Activated CD4-positive, alpha-beta T cell treated with anti-CD3 and anti-CD28 coated beads, Interleukin-2, amount 50 U/mL, for 24 hours (primary cell): ENCODE data around the gene ADGRD1.
A peak's percentile ranks its signal among the peaks of the same experiment; 100 is the strongest.

Source experiments
- DNase-seq, 2 donors: peaks; one replicate each; pipeline ENCODE4 v3.0.0-alpha.2; 2020; ENCODE audit warnings: low read depth in 1 of 2, low spot score in 1 of 2

ADGRD1 gene

DNA sequence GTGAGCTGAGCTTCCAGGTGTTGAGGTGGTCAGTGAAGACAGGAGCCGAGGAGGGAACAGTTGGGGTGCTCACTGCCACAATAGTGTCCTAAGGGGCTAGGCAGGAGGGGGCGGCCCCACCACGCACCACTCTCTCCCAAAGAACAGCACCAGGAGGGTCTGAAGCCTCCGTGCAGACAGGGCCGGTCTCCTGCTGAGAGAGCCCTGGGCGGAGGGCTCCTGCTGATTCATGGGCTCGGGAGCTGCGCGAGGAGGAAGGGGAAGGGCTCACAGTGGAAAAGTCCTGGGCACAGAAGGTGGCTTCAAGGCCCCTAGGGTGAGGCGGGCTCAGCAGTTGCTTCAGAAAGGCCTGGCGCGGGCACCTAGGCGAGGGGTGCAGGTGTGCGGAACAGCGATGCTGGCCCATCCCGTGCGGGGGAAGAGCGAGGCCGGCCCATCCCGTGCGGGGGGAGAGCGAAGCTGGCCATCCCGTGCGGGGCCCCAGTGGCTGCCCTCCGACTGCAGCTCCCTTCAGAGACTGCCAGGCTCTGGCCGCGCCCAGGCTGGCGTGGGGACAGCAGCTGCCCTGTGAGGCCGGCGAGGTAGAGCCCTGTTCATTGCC lies 176.7 kb downstream of the ADGRD1 start:
- no peak for DNase-seq

DNA sequence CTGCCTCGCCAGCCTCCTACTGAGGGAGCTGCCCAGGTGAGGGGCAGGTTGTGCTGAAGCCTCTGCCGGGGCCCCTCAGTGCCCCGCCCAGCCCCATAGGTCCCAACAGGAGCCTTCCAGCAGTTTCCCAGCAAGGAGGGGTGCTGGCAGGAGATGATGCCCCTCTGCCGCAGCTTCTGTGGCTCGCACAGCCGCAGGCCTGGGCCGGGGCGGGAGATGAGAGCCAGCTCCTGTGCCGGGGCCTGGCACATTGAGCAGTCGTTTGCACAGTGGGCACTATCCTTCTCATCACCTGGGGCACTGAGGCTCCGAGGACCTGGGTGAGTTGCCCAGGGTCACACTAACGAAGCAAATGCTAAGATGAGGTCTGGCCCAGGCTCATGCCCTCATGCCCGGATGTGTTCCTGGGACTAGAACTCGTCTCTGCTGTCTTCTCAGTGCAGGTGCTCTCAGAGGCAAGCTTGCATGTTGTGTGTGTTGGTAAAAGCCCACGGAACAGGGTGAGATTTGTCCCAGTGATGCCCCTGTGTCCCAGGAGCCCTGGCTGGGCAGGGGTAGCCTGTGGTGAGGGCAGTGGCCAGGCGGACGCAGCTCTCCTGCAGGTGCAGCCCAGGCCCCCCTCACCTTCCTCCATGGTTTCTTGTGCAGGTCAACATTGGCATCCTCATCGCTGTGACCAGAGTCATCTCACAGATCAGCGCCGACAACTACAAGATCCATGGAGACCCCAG lies 177.5 kb downstream of the ADGRD1 start:
- no peak for DNase-seq

DNA sequence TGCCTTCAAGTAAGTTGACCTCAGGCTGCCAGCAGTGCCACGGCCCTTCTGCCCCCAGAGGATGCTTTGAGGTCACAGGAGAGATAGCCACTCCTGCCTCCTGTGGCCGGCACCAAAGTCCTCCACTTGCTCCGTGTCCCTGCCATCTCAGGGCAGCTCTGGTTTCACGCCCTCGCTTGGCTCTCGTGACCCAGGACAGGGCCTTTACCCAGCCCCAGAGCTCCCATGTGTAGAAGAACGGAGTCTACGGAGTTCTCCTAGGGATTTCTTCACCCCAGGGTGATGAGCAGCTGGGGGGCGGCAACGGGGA lies 178.1 kb downstream of the ADGRD1 start:
- DNase-seq = no peak

DNA sequence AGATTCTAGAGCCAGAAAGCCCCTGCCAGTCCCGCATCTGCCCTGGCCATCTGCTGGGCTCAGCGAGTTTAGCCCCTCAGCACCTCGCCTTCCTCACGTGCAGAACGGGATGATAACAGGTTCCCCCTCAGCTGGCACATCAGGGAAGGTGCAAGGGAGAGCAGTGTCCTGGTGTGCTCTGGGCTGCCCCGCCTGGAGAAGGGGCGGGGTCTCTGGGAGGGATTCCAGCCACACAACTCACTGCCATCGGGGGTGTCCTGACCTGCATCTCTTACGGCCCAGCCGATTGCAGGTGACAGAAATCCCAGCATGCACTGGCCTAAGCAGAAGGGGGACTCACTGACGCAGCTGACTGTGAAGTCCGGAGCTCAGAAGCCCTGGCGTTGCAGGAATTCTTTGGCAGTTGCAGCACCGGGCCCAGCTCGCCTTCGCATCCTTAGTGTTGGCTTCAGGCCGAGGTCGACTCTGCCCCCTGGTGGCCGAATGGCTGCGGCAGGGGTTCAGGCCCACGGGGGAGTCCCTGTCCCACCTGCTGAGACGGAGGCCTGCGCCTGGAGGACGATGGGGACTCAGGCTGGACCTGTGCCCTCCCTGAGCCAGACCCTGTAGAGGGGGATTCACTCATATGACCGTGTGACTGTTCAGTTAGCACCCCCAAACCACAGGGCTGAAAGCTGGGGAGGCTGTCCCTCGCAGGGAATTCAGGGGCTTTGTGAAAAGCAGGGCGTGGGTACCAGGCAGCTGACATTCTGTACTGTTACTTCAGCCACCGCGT lies 178.6 kb downstream of the ADGRD1 start:
- peak; percentile 64 to 68 for DNase-seq

DNA sequence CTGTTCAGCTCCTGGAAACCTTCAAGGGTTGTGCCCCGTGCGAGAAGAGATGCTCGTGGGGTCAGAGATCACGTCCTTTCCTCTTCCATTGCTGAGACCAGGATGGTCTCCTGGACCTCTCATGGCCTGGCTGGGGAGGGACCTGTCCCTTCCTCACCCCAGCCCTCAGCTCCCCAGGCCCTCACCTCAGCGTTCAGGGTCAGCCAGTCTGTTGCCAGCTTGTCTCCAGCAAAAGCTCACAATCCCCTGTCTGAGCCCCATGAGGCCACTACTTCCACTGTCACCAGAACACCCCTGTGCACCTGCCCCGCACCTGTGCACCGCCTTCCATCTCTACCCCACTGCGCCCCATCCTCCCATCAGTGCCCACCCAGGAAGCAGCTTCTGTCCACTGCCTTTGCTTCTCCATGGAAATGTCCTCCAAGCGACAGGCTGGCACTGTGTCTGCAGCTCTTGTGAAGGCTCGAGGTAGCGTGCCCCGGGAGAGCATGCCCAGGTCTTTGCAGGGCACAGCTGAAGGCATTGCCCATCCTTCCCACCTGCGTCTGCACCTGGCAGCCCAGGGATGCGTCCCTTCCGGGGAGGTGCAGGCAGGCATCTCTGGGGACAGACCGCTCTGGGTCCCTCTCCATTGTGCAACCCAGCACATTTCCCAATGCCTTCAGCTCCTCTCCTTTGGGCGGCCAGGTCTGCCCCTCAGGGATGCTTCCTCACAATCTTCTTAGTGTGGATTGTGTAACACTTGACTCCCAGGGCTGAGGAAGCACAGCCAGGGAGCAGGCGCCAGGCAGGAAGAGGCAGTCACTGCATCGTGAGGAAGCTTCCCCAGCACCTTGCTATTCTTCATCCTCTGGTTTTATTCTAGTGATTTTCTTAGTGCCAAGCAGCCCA lies 179.6 kb downstream of the ADGRD1 start:
- DNase-seq = no peak

DNA sequence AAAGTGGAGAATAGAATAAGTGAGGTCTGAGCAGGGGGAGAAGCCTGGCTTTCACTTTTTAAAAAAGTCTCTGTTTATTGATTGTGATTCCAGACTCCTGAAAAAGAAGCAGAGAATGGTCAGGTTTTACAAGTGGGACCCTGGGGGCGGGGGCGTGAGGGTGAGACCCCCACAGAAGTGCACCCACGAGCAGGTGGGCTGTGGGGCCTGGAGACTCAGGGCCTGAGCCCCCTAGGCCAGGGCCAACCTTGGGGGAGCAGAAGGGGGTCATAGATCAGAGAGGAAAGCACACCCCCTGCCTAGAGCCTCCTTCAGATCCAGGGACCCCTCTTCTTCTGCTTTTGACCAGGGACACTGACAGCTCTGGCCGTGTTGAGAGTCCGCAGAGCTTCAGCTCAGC lies 180.3 kb downstream of the ADGRD1 start:
- DNase-seq = no peak

DNA sequence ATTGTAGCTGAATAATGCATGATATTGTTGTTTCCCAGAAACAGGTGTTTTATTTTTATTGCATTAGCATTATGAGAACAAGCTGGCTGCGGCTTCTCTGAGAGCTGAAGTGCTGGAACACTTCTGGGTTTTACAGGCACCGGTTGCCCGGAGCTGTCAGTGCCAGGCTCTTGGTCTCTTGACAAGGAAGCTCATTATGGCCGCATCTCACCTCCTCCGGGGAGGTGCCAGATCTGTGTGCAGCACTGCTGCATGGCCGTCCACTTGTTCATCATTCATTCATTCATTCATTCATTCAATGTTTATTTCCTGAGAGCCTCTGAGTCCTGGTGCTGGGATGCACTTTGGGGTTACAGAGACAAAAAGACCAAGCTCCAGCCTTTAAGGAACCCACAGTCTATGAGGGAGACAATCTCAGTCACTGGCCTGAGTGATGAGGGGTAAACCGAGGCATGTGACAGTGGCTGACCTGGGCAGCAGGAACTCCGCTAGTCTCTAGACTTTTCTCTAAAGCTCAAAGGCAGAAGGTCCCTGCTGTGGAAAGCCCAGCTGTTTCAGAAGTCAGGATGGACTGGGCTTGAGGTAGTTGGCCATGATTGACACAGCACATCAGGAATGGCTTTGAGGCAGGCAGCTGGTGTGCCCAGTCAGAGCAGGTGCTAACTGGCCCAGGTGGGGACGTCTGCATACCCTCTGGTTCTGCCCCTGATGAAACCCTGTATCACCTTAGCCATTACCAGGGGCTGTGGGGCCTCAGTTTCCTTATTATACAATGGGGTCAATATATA lies 181.0 kb downstream of the ADGRD1 start:
- DNase-seq = no peak

DNA sequence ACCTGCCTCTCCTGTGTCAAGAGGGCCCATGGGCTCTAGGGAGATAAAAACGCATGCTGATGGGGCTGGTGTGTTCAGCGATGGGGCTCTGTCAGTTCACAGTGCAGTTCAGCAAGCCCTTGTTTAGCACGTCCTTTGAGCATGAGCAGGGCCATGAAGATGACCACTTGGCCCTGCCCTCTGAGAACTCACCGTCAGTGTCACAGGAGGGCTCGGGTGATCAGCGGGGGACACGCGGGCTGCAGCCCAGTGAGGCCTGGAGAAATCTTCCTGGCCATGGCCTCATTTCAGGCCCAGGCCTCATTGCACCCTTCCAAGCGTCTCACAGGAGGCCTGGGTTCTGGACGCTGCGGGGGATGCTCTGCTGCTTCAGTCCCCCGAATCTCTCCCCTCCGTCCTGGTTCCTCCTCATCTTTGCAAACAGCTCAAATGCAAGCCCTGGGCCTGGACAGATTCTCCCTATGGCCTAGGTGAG lies 181.6 kb downstream of the ADGRD1 start:
- DNase-seq = no peak

DNA sequence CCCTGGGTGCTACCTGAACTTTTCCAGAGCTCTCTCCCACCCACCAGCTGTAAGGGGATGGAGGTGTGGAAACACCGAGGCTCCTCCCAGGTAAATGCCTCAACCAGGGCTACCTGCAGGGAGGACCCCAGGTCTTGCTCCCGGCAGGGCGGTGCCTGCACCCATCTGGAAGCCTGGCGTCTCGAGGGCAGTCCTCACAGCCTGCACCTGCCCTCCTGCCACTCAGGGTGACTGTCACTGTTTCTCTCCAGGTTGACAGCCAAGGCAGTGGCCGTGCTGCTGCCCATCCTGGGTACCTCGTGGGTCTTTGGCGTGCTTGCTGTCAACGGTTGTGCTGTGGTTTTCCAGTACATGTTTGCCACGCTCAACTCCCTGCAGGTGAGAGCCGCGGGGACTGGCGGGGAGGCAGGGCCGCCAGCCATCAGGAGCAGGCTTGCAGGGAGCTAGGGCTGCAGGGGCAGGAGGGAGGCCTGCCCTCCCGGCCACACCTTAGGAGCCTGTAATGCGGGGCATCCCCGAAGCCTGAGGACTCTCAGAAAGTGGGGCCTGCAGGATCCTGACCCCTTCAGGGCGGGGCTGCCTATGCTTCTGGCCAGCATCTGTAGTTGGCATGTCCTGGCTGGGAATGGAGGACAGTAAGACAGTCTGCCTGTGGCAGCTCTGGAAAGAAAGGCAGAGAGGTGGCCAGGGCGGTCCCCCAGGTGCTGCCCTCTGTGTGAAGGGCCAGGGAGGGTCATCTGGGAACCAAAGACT lies 182.3 kb downstream of the ADGRD1 start:
- DNase-seq = no peak

DNA sequence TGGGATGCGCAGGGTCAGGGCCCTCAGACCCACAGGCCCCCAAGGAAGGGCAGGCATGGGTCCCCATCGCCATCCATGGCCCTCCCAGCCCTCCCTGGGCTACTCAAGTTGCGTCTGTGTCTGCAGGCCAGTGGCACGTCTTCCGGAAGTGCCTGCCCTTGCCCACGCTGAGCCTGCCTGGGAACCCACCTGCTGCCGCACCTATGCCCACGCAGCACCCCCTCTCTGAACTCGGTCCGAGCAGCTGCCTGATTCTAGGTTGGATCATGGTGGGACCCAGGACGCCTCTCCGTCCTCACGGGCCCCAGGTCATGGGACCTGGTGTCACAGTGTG lies 182.8 kb downstream of the ADGRD1 start:
- no peak for DNase-seq

DNA sequence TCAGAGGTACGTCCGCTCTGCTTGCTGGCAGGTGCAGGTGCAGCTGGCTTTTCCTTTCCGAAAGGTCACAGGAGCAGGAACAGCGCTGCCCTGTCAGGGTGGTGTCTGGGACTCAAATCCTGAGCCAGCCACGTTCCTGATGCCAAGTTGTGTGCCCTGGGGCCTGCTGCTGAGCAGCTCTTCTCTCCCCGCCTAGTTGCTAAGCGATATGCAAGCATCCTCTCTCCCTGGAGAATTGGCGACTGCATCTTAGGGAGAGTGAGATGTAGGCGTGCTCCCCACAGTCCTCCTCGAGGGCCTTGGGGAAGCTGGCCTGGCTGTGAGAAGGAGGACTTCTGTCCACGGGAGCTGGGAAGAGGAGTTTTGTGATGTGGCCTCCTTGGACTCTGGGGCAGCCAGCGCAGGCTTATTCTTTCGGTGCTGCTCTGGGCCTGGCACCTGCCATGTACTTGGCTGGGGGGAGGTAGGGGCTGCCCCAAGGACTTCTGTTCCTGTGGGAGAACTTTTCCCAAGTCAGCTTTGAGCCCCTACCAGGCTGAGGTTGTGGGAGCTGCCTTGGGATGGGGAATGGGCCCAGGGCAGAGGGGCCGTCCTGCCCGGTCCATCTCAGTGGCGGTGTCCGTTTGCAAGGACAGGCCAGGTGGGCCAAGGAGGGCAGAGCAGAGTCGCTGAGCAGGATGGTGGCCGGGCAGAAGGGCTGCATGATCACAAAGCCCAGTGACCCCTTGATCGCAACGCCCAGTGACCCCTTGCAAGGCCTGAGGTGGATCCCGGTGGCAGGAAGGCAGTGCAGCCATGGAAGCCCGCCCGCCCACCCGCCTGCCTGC lies 183.5 kb downstream of the ADGRD1 start:
- no peak for DNase-seq

DNA sequence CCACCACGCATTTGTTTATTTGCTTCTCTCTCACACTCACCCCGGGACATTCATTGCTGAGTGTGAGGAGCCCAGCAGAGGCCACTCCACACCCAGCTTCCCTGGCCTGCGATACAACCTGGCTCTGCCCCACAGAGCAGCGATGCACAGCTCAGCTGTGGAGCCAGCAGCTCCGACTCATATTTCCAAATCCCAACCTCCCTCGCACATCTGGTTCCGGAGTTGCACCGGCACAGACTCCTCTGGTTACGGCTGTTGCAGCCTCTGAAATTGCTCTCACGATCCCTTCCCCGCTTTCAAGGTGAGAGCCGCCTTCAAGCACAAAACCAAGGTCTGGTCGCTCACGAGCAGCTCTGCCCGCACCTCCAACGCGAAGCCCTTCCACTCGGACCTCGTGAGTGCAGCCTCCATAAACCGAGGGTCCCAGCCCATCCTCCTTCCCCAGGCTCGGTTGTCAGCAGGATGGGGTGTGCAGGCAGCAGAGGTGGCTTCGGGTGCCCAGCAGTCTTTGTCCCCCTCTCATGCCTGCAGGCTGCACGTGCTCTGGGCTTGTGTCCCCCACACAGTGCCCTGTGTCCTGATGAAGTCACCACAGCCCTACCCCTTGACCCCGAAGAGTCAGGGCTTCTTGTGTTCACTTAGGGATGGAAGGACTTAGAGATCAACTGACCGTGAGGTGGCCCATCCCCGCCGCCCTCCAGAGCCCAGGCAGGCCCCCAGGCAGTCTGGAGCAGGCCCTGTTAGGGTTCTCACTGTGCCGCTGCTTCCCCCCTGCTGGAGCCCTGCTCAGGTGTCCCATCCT lies 184.3 kb downstream of the ADGRD1 start:
- DNase-seq = no peak

DNA sequence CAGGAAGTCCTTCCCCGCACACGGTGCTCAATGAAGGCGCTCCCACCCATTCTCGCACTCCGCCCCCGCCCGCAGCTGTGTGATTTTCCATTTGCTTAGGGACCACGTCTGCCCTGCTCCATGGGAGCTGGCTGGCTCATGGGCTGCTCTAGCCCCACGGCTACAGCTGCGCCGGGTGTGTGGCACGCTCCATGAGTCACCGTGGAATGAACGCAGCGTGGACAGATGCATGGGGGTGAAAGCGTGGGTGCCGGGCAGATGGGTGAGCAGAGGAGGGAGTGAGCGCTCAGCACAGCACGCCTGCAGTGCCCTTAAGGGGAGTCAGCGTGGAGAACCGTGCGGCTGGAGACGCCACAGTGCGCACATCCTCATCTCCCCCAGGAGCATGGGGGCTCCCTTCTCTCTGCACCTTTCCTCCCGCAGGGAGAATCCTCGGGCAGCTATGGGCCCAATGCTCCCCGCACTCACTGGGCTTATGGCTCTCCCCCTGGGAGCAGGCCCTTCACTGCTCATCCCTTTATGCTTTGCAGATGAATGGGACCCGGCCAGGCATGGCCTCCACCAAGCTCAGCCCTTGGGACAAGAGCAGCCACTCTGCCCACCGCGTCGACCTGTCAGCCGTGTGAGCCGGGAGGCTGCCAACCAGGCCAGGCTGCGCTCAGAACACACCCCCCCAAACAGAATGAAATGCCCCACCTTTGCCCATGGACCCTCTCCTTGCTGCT lies 185.1 kb downstream of the ADGRD1 start:
- DNase-seq = no peak

DNA sequence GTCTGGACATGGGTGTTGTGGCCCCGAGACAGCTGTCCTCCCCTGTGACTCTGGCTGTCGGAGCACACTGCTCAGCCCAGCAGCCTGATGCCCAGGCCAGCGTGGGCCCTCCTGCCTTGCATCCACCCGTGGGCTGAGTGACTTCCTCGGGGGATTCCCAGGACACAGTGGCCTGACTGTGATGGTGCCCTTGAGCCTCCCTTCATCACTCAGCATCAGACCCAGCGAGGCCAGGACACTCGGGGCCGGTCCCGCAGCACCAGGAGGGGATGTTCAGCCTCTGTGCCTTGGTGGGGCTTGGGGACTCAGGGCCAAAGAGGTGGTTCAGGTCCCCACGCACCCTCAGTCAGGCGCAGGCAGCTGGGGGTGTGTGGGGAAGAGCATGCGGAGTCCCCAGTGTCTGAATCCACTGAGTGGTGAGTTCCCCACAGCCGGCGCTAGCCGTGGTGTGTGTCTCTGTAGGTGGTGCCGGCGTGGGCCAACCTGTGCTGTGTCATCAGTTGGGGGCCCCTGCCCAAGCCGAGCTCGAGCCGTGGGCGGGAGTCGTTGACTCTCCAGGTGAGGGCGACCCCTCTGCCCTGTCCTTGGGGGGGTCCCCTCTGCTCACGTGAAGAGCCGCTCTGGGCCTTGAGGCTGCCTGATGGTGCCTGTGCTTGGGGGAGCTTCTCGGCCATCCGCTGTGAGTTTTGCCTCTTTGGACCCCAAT lies 185.8 kb downstream of the ADGRD1 start:
- no peak for DNase-seq

DNA sequence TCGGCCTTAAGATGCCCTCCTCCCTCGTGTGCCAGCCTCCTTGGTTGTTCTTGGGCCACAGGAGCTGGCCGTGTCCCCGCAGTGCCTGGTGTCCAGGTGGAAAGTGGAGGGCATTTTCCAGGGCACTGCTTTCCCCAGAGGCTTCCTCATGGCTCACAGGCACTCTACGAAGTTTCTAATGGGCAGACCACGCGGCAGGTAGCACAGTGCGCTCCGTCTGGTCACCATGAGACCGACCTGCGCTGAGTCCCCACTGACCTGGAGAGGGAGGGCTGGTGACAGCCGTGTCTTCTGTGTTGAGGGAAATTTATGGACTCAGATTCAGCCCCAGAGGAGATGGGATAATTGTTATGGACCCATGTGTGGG lies 186.3 kb downstream of the ADGRD1 start:
- no peak for DNase-seq

DNA sequence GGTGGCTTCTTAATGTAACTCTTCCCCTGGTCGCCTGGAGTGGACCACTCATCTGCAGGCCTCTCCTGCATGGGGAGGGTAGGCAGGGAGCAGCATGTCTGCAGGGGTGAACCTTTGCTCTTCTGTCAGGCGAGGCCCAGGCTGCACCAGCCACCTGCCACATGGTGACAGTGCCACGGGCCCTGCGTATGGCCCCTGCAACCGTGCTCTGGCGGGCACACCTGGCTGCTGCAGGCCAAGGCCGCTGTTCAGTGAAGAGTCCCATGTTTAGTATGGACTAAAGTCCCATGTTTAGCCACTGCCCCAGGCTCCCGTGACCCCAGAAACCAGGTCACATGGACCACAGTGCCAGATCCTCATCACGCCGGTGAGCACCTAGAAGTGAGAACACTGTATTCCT lies 187.0 kb downstream of the ADGRD1 start:
- no peak for DNase-seq

DNA sequence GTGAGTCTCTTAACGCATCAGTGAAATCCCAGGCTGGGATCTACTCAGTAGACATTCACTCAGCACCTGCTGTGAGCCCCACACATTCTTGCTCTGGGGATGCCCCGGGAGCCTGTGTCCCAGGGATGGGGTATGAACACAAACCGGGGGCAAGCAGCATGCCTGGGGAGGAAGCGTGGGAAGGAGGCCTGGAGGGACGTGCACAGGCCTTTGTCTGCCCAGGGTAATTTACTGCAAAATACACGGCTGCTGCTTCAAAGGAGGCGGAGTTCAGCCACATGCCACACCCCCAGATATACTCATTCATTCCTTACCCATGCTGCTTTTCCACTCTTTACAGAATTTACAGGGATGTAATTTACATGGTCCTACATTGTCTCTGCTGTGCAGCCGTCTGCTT lies 187.8 kb downstream of the ADGRD1 start:
- DNase-seq = no peak
